ENCODE results near the gene BCL3.

DNA sequence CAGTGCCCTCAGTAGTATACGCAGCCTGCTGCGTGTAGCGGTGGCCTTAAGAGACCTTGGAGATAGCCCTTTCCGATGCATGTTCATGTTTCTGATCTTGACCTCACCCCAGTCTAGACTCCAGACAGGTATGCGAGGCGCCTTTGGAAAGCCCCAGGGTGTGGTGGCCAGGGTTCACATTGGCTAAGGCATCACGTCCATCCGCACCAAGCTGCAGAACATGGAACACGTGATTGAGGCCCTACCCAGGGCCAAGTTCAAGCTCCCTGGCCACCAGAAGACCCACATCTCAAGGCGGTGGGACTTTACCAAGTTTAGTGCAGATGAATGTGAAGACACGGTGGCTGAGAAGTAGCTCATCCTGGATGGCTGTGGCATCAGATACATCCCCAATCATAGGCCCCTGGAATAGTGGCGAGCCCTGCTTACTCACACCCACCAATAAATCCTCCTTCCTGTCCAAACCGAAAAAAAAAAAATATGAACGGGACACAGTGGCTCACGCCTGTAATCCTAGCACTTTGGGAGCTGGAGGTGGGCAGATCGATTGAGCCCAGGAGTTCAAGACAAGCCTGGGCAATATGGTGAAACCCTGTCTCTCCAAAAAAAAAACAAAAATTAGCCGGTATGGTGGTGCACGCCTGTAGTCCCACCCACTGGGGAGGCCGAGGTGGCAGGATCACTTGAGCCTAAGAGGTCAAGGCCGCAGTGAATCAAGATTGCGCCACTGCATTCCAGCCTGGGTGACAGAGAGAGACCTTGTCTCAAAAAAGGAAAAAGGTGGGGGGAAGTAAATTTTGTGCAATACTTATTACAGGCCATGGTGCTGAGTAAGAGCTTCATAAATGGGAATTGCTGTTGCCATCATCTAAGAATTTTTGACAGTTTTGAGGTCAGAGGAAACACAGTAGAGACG lies 16.8 kb downstream of the BCL3 start:
- no peak for TF ChIP-seq POLR2A (IDR thresholded peaks at IDR 0.05)
- TF ChIP-seq, protein P1, sequence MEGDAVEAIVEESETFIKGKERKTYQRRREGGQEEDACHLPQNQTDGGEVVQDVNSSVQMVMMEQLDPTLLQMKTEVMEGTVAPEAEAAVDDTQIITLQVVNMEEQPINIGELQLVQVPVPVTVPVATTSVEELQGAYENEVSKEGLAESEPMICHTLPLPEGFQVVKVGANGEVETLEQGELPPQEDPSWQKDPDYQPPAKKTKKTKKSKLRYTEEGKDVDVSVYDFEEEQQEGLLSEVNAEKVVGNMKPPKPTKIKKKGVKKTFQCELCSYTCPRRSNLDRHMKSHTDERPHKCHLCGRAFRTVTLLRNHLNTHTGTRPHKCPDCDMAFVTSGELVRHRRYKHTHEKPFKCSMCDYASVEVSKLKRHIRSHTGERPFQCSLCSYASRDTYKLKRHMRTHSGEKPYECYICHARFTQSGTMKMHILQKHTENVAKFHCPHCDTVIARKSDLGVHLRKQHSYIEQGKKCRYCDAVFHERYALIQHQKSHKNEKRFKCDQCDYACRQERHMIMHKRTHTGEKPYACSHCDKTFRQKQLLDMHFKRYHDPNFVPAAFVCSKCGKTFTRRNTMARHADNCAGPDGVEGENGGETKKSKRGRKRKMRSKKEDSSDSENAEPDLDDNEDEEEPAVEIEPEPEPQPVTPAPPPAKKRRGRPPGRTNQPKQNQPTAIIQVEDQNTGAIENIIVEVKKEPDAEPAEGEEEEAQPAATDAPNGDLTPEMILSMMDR (IDR thresholded peaks at IDR 0.05), result no peak
